ENCODE measurements around the gene STX18.

The STX18 gene

GRCh38 chr4:4437798-4438470 lies 103.9 kb downstream of the STX18 start:
- DNase-seq (ENCODE audit: low spot score) = no peak

DNA sequence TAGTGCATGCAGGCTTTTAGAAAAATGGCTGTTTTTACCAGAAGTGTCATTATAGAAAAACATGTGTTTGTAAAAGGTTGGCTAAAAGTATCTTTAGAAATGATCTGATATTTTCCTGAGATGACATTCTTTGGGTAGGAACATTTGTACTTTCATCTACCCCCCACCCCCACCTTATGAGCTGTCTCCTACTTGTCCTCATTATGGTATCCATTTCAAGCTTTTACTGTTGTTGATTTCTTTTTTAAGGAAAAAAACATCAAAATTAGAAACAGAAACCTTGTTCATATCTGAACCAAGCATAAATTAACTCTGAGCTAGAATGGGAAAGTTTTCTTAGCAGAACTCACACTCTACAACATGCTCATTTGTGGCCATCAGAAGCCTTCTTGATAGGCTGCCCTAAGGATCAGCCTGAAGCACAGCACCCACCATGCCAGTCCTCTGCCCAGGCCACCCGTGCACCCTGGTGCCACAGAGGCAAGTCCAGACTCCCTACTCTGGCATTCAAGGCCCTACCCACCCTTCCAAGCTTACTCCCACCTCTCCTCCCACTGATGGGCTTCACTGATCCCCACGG lies 105.5 kb downstream of the STX18 start:
- DNase-seq (ENCODE audit: low spot score) = no peak

GRCh38 chr4:4433941-4434340 lies 107.9 kb downstream of the STX18 start:
- DNase-seq (ENCODE audit: low spot score) = no peak

- DNase-seq (ENCODE audit: low spot score) = no peak
Observed at GRCh38 chr4:4432341-4433125, 109.3 kb downstream of the STX18 start.

DNA sequence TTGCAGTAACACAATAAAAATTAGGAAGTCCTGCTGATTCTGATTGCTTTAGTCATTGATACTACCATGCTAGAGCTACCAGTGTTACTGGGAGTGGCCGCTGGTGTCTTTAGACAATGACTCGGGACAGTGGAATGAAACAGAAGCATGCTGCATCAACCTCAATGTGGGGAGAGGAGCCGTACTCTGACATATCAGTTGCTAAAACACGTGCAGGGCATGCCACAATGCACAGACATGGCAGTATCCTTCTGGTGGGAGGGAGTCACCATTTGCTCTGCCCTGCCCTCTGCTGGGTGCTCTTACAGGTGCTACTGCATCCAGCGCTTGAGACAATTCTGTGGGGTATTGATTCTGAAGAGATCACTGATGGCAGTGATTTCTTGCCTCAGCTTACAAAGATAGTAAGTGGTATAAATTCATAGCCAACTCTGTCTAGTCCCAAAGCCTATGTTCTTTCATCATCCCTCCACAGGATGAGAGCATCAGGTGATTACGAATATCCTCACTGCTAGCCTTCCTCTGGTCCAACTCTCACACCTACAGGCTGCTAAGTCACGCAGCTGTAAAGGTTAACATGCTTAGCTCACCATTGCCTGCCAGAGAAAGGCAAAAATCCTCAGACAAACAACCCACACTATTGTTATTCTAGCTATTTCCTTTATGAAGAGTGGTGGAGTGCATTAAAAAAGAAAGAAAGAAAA lies 111.2 kb downstream of the STX18 start:
- peak; percentile 71 for DNase-seq (ENCODE audit: low spot score)

GRCh38 chr4:4428966-4429875 lies 112.6 kb downstream of the STX18 start:
- DNase-seq (ENCODE audit: low spot score) = no peak

GRCh38 chr4:4427886-4428285 lies 114.0 kb downstream of the STX18 start:
- DNase-seq (ENCODE audit: low spot score) = no peak

GRCh38 chr4:4427121-4427870 lies 114.6 kb downstream of the STX18 start:
- DNase-seq (ENCODE audit: low spot score) = no peak

DNA sequence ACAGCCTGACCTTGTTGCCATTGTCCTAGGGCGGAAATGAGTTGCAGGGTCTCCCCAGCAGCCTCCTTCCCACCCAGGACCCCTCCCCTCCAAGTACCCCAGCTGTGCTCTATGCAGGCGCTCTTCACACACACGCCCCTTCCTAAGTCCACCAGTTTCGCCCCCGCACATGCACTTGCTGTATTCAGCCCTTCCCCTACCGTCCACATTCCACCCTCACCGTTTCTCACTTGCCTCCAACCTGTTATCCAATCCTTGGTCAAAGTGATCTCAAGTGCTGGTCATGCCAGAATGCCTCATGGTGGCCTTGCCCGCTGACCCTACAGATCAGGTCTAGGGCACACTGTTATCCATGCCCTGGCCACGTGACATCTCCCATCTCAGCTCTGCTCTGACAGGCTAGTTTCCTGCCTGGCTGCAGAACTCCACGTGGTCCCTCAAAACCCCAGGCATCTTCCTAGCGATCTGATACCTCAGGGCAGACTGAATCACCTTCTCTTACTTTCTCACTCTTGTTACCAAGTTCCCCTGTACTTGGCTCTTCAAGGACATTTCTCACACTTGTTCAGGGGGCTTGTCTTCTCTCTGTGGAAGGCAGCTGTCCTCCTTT lies 115.2 kb downstream of the STX18 start:
- DNase-seq (ENCODE audit: low spot score) = no peak

DNA sequence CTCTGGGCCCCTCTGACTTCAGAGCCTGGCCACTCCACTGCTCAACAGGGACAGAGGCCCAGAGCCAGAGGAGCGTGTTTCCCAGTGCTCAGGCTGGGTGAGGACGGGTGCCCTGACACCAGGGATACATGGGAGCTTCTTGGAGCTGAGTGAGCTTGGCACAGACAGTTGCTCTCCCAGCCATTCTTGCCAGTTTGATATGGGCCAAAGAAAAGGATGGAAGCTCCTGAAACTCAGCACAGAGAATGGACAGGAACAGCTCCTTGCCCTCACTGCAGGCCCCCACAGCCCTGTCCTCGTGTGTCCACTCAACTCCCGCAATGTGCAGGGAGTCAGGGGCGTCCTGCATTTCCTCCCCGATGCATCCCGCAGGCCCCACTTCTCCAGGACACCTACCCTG lies 116.2 kb downstream of the STX18 start:
- DNase-seq (ENCODE audit: low spot score) = no peak

GRCh38 chr4:4425119-4425690 lies 116.6 kb downstream of the STX18 start:
- DNase-seq (ENCODE audit: low spot score) = no peak

DNA sequence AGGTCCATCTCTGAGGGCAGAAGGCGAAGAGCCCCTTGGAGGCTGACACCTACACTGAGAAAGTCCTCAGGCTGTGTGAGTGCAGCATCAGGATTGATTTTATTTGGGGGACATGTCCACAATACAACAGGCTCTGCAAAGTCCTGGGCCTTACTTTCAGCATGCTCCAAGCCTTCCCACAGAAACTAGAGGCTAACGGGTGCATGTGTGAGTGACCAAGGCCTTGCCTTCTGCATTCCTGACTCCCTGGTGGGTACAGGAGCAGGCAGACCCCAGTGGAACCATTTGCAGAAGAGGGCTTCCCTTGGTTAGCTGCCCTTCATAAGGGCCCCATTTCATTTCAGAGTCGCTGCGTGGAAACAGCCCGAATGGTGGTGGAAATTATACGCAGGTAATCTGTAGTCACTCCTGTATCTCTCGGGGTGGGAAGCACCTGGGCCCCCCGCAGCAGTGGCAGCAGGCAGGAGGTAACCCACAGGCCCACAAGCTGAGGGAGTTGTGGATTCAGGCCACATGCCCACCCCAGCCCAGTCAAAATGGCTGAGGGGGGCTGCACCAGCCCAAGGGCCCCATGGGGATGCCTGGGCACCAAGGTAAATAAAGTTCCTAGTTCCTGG lies 117.2 kb downstream of the STX18 start:
- no peak for DNase-seq (ENCODE audit: low spot score)

DNA sequence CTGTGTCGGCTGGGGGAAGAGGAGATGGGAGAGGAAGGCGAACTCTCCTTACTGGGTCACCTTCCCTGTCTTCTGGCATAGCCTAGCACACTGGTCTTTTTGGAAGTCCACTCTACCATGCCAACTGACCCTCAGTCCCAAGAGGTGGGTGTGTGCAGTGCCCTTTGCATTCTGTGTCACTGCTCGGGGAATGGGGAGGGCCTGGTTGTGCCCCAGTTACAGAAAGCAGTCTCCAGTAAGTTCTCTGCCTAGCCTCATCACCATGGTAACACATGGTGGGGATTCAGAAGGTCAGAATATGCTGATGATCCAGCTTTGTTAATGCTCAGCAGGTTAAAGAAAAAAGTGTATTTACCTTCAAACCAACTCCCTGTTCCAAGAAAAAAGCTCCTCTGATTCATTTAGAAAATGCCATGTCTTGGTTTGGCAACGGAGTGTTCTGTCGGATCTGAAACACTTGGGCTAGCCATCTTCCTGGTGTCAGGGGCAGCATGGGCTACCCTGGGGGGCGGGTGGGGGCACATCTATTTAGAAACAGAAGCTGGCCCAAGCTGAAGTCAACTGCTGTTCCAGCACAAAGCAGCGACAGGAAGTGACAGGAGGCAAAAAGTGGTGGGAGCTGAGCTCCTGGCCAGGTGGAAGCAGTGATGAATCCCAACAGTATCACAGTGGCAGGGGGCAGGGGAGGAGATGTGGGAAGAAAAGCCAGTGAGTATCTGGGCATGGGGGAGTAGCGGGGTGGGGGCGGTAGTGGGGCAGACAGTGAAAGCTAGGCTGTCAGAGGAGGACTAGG lies 117.9 kb downstream of the STX18 start:
- DNase-seq (ENCODE audit: low spot score) = no peak

DNA sequence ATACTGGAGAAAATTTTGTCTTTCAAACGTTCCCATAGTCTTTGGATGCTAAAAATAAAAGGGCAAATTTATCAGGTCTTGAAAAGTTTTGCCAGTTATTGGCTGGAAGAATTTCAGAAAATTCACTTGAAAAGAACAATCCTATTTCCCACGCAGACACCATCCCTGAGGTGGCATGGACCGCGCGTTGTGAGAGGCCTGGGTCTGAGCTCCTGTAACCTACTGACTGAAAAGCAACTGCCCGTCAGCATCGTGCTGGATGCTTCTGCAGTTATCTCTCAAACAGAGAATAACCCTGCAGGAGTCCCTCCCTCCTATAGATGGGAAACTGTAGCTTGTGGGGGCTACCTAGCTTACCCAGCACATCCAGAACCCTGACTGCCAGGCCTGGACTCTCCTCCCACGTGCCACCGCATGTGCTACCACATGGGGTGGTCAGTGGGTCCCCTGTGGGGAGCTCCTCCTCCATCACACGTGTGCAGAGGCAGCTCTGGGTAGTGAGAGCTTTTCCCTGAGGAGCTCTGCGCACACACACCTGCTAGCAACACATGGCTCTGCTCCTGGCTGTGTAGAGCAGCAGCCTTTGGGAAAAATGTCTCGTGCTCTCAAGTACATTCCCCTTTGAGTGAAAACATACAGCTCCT lies 118.9 kb downstream of the STX18 start:
- DNase-seq (ENCODE audit: low spot score) = no peak

DNA sequence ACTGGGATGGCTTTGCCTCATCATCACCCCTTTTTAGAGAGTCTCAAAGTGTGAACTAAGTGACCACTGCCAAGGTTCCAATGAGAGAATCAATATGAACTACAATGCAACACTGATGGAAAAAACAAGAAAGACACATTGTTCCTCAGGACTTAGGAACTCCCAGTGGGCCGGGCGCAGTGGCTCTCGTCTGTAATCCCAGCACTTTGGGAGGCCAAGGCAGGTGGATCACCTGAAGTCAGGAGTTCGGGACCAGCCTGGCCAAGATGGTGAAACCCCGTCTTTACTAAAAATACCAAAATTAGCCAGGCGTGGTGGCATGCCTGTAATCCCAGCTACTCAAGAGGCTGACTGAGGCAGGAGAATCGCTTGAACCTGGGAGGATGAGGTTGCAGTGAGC lies 119.7 kb downstream of the STX18 start:
- peak; percentile 6 for DNase-seq (ENCODE audit: low spot score)

DNA sequence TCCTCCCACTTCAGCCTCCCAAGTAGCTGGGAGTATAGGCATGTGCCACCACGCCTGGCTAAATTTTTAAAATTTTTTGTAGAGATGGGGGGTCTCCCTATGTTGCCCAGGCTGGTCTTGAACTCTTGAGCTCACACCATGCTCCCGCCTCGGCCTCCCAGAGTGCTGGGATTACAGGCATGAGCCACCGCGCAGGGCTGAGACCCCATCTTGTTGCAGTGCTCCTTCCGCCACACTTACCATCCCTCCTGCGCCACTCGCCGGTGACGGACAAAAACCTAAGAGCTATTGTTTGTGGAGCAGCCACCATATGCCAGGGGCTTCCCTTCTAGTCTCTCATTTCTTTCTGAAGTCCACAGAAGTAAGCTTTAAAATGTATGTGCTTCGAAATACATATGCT lies 120.5 kb downstream of the STX18 start:
- DNase-seq (ENCODE audit: low spot score) = peak; percentile 25

- peak; percentile 34 for DNase-seq (ENCODE audit: low spot score)
Observed at GRCh38 chr4:4420421-4420820, 121.4 kb downstream of the STX18 start.

- peak; percentile 22 for DNase-seq (ENCODE audit: low spot score)
Observed at GRCh38 chr4:4419896-4420295, 122.0 kb downstream of the STX18 start.

Measured in ecto neural progenitor cell (in vitro differentiated cells).